ENCODE results near the gene SLC44A5. TPM values are rescaled to one million over a fixed set of nuclear protein-coding genes. Genes with fewer than 3 reads are reported as not detected.

Gene SLC44A5
- polyA plus RNA-seq, 2 of the 4 experiments (the other 2 are of a cell fraction), result 0.10 to 1.5 TPM

- FAIRE-seq, result no peak
- H3K4me2 ChIP-seq, result no peak overlapping the region
- no peak overlapping the region for H3K4me3 ChIP-seq
- ChIA-PET POLR2A (no interaction called here), CTCF (no interaction called here)
- ATAC-seq, result no peak
- TF ChIP-seq JUN (IDR thresholded peaks at IDR 0.05), result no peak
- TF ChIP-seq MAX (IDR thresholded peaks at IDR 0.05), result no peak
- TF ChIP-seq RAD21 (conservative IDR thresholded peaks at IDR 0.05 in 1 of 2, IDR thresholded peaks at IDR 0.05 in 1 of 2), result no peak
- TF ChIP-seq TFCP2L1 (CRISPR knock-in tag; IDR thresholded peaks at IDR 0.05), result no peak
- TF ChIP-seq PBX3 (IDR thresholded peaks at IDR 0.05), result no peak
- no peak for TF ChIP-seq RNF2 (IDR thresholded peaks at IDR 0.05; ENCODE audit: borderline replicate concordance, low read depth)
- no peak for TF ChIP-seq FOXS1 (CRISPR knock-in tag; IDR thresholded peaks at IDR 0.05)
- TF ChIP-seq CTCF (IDR thresholded peaks at IDR 0.05), result no peak
- no peak for TF ChIP-seq FOSL2 (IDR thresholded peaks at IDR 0.05)
- TF ChIP-seq FOSL2 (CRISPR knock-in tag; IDR thresholded peaks at IDR 0.05), result no peak
- H3K9me3 ChIP-seq, result no peaks in the 10 kb centered on the region
- no peak overlapping the region for H3K27ac ChIP-seq
- no peaks in the 10 kb centered on the region for H3K4me1 ChIP-seq
- DNase-seq (ENCODE audit: low read depth in 1 of 2, low spot score in 1 of 2), result no peak
- 89% methylated on average over 5 of the region's 5 CpGs for WGBS (ENCODE audit: missing lambda C conversion rate)
Observed at GRCh38 chr1:75542818-75543570, 67.9 kb downstream of the SLC44A5 start.

DNA sequence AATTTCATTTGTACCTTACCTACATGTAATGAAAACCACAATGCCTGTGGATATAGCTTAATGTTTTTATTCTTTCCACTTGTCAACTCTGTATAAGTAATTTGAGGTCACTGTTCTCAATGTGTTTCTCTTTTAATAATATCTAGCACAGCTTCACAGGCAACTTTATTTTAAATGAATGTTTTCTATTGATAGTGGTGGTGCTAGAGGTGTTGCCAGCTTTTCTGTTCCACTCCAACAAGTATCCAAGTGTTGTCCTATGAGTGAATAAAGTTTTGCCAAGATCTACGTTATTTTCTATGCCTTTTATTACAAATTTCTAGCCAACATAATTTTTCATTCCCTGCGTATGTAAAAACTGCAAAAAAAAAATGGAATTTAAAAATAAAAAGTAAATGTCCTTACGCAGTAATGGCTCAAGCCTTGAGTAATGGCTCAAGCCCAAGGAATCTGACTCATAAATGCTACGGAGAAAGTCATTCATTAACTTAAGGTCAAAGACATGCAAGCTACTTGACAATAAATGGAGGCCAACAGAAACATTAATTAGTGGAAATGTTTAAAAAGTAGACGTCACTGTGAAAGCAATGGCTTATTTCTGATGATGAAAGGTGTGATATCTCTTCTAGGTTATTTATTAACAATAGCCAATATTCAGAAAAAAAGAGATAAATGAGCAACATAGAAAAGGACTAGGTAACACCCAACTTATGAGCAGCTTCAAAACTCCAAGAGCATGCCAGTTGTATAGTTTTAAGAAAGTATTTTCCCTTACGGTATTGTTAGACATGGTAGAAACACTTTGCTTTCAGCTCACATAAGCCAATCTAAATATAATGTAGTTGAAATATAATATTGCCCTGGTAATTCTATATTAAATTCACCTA, 71.4 kb downstream of the SLC44A5 start:
- Histone ChIP-seq H3K4me3 (no peak overlapping the region), H3K4me2 (peak overlapping the region; percentile 23; the same call in 1 of the 3 replicates), H3K4me1 (no peaks in the 10 kb centered on the region), H3K27ac (no peak overlapping the region), H3K9me3 (no peaks in the 10 kb centered on the region)
- ATAC-seq, result no peak
- peak in 1 of 2 experiments; percentile 7 for DNase-seq (ENCODE audit: low read depth in 1 of 2, low spot score in 1 of 2)
- FAIRE-seq, result no peak
- WGBS (ENCODE audit: missing lambda C conversion rate), result 17% methylated on average over 6 of the region's 6 CpGs
- CTCF ChIA-PET, result no interaction called here
- POLR2A ChIA-PET, result no interaction called here
- TF ChIP-seq EHF (CRISPR knock-in tag; IDR thresholded peaks at IDR 0.05) (no peak), HOXA7 (CRISPR knock-in tag; IDR thresholded peaks at IDR 0.05) (no peak), ATOH8 (CRISPR knock-in tag; IDR thresholded peaks at IDR 0.05; ENCODE audit: low read depth) (no peak), CHD2 (IDR thresholded peaks at IDR 0.05; ENCODE audit: low read length, partially characterized antibody) (no peak), HES2 (IDR thresholded peaks at IDR 0.05) (no peak), SREBF2 (IDR thresholded peaks at IDR 0.05) (no peak), SMC3 (IDR thresholded peaks at IDR 0.05) (no peak), E2F6 (IDR thresholded peaks at IDR 0.05; ENCODE audit: borderline replicate concordance, low read depth) (no peak), KDM5A (IDR thresholded peaks at IDR 0.05) (no peak), MAFK (IDR thresholded peaks at IDR 0.05; ENCODE audit: partially characterized antibody) (no peak), ESRRA (IDR thresholded peaks at IDR 0.05; ENCODE audit: borderline replicate concordance, low read length) (no peak), NFE2L2 (conservative IDR thresholded peaks at IDR 0.05; ENCODE audit: low read length) (no peak), FOXS1 (CRISPR knock-in tag; IDR thresholded peaks at IDR 0.05) (no peak), CBX2 (IDR thresholded peaks at IDR 0.05; ENCODE audit: borderline replicate concordance, low read depth) (no peak), MYC (IDR thresholded peaks at IDR 0.05; ENCODE audit: borderline replicate concordance, low read length) (no peak), PBX3 (IDR thresholded peaks at IDR 0.05) (no peak), RNF2 (IDR thresholded peaks at IDR 0.05; ENCODE audit: borderline replicate concordance, low read depth) (no peak)
- TF ChIP-seq, protein P1, sequence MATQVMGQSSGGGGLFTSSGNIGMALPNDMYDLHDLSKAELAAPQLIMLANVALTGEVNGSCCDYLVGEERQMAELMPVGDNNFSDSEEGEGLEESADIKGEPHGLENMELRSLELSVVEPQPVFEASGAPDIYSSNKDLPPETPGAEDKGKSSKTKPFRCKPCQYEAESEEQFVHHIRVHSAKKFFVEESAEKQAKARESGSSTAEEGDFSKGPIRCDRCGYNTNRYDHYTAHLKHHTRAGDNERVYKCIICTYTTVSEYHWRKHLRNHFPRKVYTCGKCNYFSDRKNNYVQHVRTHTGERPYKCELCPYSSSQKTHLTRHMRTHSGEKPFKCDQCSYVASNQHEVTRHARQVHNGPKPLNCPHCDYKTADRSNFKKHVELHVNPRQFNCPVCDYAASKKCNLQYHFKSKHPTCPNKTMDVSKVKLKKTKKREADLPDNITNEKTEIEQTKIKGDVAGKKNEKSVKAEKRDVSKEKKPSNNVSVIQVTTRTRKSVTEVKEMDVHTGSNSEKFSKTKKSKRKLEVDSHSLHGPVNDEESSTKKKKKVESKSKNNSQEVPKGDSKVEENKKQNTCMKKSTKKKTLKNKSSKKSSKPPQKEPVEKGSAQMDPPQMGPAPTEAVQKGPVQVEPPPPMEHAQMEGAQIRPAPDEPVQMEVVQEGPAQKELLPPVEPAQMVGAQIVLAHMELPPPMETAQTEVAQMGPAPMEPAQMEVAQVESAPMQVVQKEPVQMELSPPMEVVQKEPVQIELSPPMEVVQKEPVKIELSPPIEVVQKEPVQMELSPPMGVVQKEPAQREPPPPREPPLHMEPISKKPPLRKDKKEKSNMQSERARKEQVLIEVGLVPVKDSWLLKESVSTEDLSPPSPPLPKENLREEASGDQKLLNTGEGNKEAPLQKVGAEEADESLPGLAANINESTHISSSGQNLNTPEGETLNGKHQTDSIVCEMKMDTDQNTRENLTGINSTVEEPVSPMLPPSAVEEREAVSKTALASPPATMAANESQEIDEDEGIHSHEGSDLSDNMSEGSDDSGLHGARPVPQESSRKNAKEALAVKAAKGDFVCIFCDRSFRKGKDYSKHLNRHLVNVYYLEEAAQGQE (IDR thresholded peaks at IDR 0.05), result no peak
